ENCODE results near the gene UBN1. TPM values are rescaled to one million over a fixed set of nuclear protein-coding genes. Genes with fewer than 3 reads are reported as not detected.

The UBN1 gene
- total RNA-seq, 2 donors from 2014 or later, result 28.0 to 33.6 TPM

DNA sequence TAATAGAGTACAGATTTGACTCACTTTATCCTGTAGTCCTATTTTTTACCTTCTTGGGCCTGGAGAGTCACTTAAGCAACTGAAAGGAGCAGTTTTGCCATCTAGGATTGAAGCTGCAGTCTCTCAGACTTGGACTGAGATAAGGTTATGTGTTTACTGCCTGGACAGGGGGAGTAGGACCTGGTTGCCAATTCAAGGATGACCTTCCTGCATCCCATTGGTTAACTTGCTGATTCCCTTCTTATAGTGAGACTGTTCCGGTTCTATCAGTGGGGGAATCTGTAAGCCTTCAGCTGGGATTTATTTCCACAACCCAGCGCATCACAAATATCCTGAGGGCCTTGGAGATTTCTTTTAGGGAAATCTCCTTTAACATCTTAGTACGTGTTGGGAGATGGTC is 2.9 kb downstream of the UBN1 start:
- no peak for ATAC-seq
- no peak for DNase-seq
- intact Hi-C loops (cut with DNase I), result loop anchor here in 1 of 2 donors (10.0 kb wide), 1 partner anchor 105 kb away; the partner anchor contains the start of gene SEC14L5

DNA sequence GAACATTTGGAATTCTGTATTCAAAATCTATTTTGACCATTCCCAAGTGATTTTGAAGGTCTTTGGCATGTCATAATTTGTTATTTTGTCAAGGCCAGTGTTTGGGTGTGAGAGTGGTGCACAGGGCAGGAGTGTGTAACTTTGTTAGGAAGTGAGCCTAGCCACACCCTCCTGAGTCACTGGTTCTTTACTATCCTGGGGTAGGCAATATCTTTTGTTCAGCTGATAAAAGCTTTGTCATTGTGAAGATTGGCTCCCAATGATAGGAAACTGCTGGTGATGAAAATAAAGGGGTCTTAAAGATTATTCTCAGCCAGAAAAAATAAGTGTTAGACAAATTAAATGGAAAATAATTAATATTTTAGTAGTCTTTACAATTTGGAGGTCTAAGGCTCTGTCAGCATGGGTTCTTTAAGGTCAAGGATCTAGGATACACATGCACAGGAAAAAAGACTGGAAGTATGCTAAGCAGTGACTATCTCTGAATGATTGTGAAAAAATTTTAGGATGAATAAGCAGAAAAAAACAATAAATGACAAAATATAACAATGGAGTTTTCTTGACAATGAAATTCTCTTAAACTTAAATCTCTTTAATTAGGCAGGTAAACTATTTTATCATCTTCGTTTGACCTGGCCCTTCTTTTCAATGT is 5.1 kb downstream of the UBN1 start:
- intact Hi-C loops (cut with DNase I), result loop anchor here in 1 of 2 donors (10.0 kb wide), 1 partner anchor 102 kb away; the partner anchor contains the start of gene SEC14L5
- ATAC-seq, result peak in 1 of 2 donors; percentile 33
- DNase-seq, result peak; percentile 55

DNA sequence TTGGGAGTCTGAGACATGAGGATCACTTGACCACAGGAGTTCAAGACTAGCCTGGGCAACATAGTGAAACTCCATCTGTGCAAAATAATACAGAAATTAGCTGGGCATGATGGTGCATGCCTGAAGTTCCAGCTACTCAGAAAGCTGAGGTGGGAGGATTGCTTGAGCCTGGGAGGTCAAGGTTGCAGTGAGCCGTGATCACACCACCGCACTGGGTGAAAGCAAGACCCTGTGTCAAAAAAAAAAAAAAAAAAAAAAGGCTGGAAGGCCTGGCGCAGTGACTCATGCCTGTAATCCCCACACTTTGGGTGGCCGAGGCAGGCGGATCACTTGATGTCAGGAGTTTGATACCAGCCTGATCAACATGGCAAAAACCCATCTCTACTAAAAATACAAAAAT is 8.1 kb downstream of the UBN1 start:
- ATAC-seq (no peak), DNase-seq (no peak)
- intact Hi-C loops (cut with DNase I), result loop anchor here in 1 of 2 donors (10.0 kb wide), 1 partner anchor 99 kb away; the partner anchor contains the start of gene SEC14L5

DNA sequence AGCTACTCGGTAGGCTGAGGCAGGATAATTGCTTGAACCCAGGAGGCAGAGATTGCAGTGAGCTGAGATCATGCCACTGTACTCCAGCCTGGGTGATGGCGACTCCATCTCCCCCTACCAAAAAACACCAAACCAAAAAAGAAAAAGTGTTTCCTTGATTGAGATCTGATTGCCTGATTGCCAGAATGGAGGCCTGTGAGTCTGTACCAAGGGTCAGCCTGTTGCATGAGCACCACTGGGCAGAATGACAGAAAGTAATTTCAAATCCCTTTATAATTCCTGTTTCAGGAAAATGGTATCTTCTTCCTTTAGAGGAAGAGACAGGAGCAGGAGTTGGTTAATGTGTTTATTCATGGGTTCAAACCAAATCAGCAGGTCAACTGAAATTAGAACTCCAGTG is 8.5 kb downstream of the UBN1 start:
- no peak for ATAC-seq
- intact Hi-C loops (cut with DNase I), result loop anchor here in 1 of 2 donors (10.0 kb wide), 1 partner anchor 99 kb away; the partner anchor contains the start of gene SEC14L5
- no peak for DNase-seq

DNA sequence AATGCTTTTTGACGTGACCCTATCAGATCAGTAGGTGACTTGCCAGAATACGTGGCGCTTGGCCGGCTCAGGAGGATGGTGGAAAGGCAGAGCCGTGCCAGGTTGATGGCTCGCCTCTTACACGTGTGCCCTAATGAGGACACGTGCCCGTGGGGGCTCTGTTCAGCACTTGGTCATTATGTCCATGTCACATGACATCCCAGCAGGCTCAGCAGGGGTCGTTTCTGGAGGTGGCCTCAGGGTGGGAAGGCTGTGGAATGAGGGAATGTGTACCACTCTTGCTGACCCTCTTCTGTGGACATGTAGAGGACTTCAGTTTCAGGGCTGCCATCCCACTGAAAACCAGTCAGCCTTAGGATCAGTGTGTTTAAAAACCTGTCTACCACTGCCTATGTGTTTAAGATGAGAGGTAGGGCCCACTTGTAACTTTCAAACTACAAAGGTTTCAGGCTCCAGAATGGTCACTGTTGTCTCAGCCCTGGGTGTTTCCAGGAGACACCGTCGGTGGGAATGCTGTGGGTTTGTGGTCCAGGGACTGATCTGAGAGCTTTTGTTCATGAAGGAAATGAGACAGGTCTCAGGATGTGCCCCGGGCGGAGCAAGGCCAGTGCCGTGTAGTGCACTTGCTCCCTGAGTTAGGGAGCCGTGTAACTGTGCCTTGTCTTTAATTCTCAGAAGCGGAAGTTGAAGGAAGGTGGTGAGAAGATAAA is 12.1 kb downstream of the UBN1 start:
- no peak for DNase-seq
- ATAC-seq, result peak in 1 of 2 donors; percentile 50
- intact Hi-C loops (cut with DNase I), result loop anchor here in 1 of 2 donors (10.0 kb wide), 1 partner anchor 95 kb away; the partner anchor contains the start of gene SEC14L5

DNA sequence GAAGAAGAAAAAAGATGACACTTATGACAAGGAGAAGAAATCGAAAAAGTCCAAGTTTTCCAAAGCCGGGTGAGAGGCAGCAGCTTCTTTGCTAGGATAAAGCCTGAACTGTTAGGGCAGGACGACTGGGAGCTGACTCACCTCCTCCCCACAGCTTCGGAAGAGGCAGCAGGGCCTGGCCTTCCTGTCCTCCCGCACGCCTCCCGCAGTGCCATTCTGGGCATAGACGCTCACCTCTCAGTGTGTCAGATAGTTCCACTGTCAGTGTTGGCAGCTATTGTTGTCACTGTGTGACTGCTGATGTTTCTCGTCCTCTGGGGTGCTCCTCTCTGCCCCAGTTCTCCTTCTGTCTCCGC is 12.6 kb downstream of the UBN1 start:
- intact Hi-C loops (cut with DNase I), result loop anchor here in 1 of 2 donors (10.0 kb wide), 1 partner anchor 95 kb away; the partner anchor contains the start of gene SEC14L5
- DNase-seq (peak; percentile 47), ATAC-seq (peak; percentile 68 to 77)

DNA sequence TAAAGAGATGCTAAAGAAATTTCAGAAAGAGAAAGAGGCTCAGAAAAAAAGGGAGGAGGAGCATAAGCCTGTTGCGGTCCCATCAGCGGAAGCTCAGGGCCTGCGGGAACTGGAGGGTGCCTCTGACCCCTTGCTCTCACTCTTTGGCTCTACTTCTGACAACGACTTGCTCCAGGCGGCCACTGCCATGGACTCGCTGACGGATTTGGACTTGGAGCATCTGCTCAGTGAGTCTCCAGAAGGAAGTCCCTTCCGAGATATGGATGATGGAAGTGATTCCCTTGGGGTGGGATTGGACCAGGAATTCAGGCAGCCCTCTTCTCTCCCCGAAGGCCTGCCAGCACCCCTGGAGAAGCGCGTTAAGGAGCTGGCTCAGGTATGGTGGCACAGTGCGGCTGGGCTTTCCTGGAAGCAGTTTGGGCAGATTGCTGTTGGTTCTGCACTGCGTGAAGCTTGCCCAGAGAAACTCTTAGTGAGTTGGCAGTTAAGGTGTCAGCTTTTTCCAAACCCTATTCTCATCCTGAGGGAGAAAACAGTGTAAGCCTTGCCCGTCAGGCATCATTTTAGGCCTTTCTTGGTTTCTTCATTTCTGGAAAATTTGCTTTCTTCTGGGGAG is 13.6 kb downstream of the UBN1 start:
- intact Hi-C loops (cut with DNase I), result no loop called here
- ATAC-seq, result no peak
- DNase-seq, result no peak

DNA sequence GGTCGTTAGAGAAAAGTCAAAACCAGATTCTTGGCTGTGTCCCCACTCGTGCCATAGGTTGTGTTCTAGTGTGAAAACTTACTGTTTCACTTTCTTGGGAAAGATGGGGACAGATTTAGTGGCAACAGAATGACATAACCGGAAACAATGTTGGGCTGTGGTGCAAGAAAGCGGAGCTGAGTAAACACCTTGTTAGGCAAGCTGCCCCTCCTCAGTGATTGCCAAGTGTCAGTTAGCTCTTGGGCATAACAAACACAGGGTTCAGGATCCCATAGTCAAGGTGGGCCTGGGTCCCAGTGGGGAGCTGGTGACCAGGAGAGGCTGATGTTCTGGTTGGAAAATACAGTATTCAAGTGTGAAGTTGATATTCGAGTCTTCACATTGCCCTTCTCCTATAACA is 15.4 kb downstream of the UBN1 start:
- no peak for DNase-seq
- peak; percentile 9 to 43 for ATAC-seq
- intact Hi-C loops (cut with DNase I), result no loop called here

DNA sequence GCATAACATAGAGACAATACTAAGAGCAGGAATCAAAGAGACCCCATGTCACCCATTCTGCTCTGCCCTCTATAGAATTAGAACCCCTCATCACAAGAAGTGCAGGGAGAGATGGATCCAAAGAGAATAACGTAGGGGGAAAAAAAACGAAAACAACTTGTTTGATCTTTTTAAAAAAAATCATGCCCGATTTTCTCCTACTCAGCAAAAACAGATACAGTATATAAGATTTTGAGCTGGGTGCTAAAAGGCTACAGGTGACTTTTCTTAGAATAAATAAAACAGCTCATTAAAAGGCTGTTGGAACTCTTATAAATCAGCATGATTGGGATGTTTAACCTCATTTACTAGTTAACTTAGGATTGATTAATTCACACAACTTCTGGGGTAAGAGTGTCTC is 17.4 kb downstream of the UBN1 start:
- ATAC-seq (no peak), DNase-seq (no peak)
- intact Hi-C loops (cut with DNase I), result no loop called here

DNA sequence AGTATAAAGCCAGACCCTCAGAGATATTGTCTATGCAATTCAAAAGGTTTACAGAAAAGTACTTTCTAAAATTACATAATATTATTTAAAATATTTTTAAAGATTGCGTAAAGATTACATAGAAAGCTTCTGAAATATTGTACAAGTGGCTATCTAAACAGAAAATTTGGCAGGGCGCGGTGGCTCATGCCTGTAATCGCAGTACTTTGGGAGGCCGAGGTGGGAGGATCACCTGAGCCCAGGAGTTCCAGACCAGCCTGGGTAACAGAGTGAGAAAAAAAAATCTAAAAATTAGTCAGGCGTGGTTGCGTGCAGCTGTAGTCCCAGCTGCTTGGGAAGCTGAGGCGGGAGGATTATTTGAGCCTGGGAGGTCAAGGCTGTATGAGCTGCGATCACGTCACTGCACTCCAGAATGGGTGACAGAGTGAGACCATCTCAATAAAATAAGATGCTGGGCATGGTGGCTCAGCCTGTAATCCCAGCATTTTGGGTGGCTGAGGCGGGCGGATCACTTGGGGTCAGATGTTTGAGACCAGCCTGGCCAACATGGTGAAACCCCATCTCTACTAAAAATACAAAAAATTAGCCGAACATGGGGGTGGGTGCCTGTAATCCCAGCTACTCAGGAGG is 18.1 kb downstream of the UBN1 start:
- ATAC-seq (no peak), DNase-seq (no peak)
- intact Hi-C loops (cut with DNase I), result no loop called here

DNA sequence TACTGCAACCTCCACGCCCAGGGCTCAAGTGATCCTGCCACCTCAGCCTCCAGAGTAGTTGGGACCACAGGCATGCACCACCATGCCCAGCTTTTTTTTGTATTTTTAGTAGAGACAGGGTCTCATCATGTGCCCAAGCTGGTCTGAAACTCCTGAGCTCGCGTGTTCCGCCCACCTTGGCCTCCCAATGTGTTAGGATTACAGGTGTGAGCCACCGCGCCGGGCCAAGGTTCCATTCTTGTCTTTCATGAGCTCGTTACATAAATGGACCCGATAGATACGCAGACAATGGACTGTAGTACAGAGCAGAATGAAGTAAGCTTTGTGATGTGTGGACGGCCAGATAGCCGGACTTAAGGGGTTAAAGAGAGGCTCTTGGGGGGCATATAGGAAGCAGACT is 19.3 kb downstream of the UBN1 start:
- DNase-seq (no peak), ATAC-seq (no peak)
- intact Hi-C loops (cut with DNase I), result no loop called here

DNA sequence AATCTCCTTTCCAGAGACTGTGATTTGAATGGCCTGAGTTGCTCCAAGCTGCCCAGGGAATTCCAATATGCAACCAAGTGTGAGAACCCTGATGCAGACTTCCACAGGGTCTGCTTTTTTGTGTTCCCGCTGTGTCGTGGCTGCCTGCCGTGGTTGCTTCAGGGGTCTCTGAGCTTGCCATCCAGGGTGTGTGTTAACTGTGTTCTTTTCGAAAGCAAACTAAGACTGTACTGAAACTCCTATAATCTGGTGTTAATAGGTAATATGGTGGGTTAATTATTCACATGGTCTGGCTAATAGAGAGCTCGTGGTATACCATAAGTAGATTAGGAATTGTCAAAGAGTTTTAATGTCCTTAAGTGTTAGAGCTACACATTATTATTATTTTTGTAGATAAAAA is 20.7 kb downstream of the UBN1 start:
- DNase-seq (no peak), ATAC-seq (no peak)
- intact Hi-C loops (cut with DNase I), result no loop called here

DNA sequence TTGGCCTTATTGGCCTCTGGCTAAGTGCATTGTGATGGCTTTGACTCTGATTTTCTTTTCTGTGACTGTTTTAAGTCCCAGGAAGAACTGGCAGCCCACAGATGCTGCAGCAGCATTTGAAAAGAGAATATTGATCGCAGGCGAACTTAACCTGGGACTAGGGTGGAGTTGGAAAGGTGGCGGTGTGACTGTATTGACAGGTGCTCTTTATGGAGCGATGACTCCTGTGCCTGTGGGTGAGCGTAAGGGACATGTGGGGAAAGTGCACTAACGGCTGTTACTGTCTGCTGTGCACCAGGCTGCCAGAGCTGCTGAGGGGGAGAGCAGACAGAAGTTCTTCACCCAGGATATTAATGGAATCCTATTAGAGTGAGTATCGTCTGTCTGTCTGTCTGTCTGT is 21.3 kb downstream of the UBN1 start:
- ATAC-seq (no peak), DNase-seq (no peak)
- intact Hi-C loops (cut with DNase I), result no loop called here

DNA sequence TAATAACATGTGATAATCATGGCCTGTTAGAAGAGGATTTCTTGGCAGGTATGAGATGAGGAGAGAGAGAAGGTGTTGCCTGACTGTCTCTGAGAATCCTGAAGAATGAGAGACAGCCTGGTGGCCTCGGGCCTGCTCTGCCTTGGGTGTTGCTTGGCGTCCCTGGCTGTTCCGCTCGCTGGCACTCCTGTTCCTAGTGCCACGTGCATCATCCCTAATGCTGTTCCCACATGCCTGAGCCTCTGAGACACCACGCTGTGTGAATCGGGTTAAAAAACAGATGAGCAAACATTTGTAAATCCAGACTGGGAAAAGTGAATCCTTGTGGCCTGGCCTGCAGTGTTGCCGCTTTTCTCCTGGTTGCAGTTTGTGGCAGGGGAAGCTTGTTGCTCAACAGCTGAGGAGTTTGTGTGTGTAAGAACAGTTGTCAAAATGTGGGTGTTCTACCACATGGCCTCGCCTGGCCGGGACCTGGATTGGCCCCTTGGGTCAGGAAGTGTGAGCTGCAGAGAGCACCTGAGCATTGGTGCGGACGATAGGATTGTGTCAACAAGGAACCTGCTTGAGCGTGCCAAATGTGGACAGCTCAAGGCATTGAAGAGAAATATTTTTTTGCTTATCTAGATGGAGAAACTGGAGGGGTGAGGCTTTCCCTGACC is 22.0 kb downstream of the UBN1 start:
- intact Hi-C loops (cut with DNase I), result no loop called here
- DNase-seq (no peak), ATAC-seq (no peak)

DNA sequence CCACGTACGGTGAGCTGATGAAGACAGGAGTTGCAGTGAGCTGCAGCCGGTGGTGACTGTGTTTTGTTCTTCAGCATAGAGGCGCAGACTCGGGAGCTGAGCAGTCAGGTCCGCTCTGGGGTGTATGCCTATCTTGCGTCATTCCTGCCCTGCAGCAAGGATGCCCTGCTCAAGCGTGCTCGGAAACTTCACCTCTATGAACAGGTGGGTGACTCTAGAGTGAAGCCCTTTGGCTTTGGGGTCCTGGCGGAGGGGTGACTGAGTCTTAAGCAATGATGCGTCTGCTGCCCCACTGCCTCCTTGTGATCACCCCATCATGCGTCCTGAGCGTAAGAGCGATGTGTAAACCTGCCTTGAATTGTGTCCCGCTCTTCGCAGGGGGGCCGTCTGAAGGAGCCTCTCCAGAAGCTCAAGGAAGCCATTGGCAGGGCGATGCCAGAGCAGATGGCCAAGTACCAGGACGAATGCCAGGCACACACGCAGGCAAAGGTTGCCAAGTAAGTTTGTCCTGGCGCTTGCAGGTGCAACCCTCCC is 22.9 kb downstream of the UBN1 start:
- intact Hi-C loops (cut with DNase I), result no loop called here
- ATAC-seq, result no peak
- DNase-seq, result no peak

DNA sequence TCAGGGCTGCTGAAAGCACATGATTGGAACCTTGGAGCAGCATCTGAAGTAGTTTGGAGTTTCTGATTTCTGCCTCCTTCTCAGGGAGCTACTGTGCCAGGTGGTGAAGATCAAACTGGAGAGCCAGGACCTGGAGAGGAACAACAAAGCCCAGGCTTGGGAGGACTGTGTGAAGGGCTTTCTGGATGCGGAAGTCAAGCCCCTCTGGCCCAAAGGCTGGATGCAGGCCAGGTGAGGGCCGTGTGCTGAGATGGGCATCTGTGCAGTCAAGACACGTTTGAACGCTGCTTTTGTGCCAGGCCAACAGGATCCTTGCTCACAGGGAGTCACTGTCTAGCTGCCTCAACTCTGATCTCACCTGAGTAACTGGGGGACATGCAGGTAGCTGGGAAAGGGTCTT is 23.8 kb downstream of the UBN1 start:
- intact Hi-C loops (cut with DNase I), result no loop called here
- DNase-seq (no peak), ATAC-seq (no peak)

DNA sequence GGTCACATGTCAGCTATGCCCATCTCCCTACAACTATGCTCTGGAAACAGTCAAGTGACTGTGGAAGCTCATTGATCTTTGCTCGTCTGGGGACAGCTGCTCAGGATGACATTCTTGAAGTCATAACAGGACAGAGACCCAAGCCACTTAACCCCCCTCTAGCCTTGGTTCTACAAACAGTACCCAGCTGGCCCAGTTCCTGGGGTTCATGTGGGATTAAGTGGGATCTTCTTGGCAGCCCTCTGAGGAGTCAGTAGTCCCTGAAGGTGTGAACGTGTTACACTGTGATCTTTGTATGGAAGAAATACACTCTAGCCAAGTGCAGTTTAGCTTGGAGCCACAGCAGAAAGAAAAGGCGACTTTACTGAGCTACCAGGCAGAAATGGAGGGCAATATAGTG is 25.8 kb downstream of the UBN1 start:
- intact Hi-C loops (cut with DNase I), result no loop called here
- no peak for DNase-seq
- ATAC-seq, result no peak

DNA sequence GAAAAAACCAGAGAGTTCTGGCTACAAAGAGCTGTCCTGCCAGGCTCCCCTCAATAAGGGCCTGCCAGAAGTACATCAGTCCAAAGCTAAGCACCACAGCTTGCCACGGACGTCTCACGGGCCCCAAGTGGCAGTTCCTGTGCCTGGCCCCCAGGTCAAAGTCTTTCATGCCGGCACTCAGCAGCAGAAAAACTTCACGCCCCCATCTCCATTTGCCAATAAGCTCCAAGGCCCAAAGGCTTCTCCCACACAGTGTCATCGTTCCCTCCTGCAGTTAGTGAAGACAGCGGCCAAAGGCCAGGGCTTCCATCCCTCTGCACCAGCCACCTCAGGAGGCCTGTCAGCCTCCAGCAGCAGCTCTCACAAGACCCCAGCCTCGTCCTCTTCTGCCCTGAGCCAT is 27.4 kb downstream of the UBN1 start:
- no peak for ATAC-seq
- DNase-seq, result no peak
- intact Hi-C loops (cut with DNase I), result no loop called here
